Gastroesophageal sphincter (tissue), 3 donors: ENCODE results near the gene HDAC4.

Experiments used
- CTCF ChIP-seq, 4 experiments: fragments of 200-600 bp in 2 of 4; fragments of 450-650 bp in 2 of 4; sonication (generic) in 1 of 4; IDR thresholded peaks; one replicate each; pipeline ENCODE4 v1.5.1; 2017 to 2019; ENCODE audit warnings: antibody characterized with exemption in 4 of 4, mild to moderate bottlenecking in 2 of 4, moderate library complexity in 2 of 4
- EP300 ChIP-seq: sonication (generic); formaldehyde crosslinking; IDR thresholded peaks from one replicate; pipeline ENCODE4 v1.6.1; 2017; ENCODE audit warnings: antibody characterized with exemption, mild to moderate bottlenecking
- POLR2AphosphoS5 ChIP-seq: sonication (generic); formaldehyde crosslinking; IDR thresholded peaks from one replicate; pipeline ENCODE4 v1.6.1; 2017; ENCODE audit warnings: antibody characterized with exemption

- TF ChIP-seq CTCF (IDR thresholded peaks at IDR 0.05): no peak
- TF ChIP-seq EP300: no peak
- TF ChIP-seq POLR2AphosphoS5: no peak
Observed at GRCh38 chr2:239055756-239056493, 344.9 kb downstream of the HDAC4 start.
